ENCODE results near the gene ANKRD31.
"Not testable (repeated sequence)": the region's sequence is repeated elsewhere in the genome, so short reads cannot be mapped to it uniquely, and the experiment has no call there.

ANKRD31 gene

DNA sequence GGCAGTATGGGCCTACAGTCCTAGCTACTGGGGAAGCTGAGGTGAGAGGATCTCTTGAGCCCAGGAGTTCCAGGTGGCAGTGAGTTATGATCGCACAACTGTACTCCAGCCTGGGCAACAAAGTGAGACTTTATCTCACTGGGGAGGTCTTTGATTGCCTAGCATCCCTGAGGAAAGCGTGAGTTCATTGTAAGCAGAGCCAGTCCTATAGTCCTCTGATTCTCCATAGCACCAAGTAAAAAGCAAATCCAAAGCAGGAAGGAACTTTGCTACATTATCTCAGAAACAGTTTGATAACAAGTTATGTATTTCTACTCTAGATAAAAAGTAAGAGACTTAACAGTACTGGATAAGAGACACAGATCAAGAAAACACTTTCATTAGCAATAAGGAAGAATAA, 37.6 kb downstream of the ANKRD31 start:
- TF ChIP-seq, protein P1, sequence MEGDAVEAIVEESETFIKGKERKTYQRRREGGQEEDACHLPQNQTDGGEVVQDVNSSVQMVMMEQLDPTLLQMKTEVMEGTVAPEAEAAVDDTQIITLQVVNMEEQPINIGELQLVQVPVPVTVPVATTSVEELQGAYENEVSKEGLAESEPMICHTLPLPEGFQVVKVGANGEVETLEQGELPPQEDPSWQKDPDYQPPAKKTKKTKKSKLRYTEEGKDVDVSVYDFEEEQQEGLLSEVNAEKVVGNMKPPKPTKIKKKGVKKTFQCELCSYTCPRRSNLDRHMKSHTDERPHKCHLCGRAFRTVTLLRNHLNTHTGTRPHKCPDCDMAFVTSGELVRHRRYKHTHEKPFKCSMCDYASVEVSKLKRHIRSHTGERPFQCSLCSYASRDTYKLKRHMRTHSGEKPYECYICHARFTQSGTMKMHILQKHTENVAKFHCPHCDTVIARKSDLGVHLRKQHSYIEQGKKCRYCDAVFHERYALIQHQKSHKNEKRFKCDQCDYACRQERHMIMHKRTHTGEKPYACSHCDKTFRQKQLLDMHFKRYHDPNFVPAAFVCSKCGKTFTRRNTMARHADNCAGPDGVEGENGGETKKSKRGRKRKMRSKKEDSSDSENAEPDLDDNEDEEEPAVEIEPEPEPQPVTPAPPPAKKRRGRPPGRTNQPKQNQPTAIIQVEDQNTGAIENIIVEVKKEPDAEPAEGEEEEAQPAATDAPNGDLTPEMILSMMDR (IDR thresholded peaks at IDR 0.05) = no peak
- no peak for TF ChIP-seq ZFX (IDR thresholded peaks at IDR 0.05; ENCODE audit: borderline replicate concordance)

DNA sequence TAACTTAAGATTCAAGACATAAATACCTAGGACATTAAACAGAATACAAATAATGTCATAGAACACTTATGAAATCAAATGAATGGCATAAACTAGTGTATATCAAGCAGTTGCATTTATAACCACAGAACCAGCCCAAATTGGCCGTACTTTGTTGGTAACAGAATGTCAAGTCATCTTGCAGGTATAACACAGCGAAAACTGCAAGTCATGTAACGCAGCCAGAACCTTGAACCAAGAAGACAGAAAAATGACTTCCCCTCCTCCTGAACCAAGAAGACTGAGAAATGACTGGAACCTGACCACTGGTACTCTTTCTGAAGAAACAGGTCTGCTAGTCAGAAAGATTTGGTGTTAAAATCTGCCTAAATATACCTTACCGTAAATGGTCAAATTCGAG, 38.9 kb downstream of the ANKRD31 start:
- TF ChIP-seq, protein P1 (IDR thresholded peaks at IDR 0.05) = no peak
- no peak for TF ChIP-seq ZFX (IDR thresholded peaks at IDR 0.05; ENCODE audit: borderline replicate concordance)
- no peak overlapping the region for H3K27ac ChIP-seq

More for the DNA sequence above, 37.6 kb downstream of the ANKRD31 start:
- no peak overlapping the region for H3K27ac ChIP-seq

DNA sequence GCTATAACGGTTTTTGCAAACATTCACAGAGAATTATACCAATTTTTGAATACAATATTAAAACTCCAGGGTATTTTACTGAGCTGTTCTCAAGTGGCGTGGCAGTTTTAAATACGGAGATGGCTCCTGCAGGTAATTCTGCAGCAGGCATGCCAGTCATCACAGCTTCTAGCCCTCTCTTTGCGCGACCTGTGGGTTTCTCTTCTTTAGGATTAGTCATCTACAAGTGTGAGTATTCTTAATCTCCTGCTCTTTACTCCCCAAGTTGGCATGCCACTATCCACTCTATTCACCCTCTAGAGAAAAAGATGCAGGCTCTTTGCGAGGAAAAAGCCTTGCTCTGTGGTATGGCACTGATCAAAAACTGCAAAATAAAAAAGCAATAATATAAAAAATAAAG, 43.9 kb downstream of the ANKRD31 start:
- no peak for TF ChIP-seq ZFX (IDR thresholded peaks at IDR 0.05; ENCODE audit: borderline replicate concordance)
- TF ChIP-seq, protein P1 (IDR thresholded peaks at IDR 0.05) = no peak

DNA sequence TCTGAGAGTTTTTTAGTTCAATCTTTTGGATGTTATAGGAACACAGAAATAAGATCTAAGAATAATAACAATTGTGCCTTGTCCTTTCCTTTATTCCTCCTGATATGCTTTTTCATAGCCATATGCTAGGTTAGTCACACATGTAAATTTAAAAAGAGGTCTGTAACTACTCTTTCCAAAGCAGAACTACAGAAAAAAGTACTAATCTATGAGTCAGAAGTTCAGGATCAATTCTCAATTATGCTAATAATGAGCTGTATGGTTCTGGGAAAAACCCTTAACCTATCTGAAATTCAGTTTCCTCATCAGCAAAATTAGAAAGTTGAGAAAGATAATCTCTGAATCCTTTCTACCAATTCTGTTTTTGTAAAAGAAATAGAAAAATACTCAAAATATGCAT, 44.4 kb downstream of the ANKRD31 start:
- H3K27ac ChIP-seq = no peak overlapping the region
- no peak for TF ChIP-seq ZFX (IDR thresholded peaks at IDR 0.05; ENCODE audit: borderline replicate concordance)
- TF ChIP-seq, protein P1 (IDR thresholded peaks at IDR 0.05) = no peak

More for the DNA sequence above, 43.9 kb downstream of the ANKRD31 start:
- H3K27ac ChIP-seq = no peak overlapping the region

DNA sequence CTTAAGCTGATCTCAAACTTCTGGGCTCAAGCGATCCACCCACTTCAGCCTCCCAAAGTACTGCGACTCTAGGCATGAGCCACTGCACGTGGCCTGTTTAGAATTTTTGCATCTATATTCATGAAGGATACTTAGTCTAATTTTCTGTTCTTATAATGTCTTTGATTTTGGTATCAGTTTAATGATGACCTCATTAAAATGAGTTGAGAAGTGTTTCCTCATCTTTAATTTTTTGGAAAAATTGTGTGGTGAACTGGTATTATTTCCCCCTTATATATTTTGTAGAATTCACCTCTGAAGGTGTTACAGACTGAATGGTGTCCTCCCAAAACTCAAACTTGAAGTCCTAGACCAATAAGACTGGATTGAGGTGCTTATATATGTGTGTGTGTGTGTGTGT, 46.5 kb downstream of the ANKRD31 start:
- TF ChIP-seq ZFX (IDR thresholded peaks at IDR 0.05; ENCODE audit: borderline replicate concordance) = no peak
- TF ChIP-seq, protein P1 (IDR thresholded peaks at IDR 0.05) = no peak
- no peak overlapping the region for H3K27ac ChIP-seq

DNA sequence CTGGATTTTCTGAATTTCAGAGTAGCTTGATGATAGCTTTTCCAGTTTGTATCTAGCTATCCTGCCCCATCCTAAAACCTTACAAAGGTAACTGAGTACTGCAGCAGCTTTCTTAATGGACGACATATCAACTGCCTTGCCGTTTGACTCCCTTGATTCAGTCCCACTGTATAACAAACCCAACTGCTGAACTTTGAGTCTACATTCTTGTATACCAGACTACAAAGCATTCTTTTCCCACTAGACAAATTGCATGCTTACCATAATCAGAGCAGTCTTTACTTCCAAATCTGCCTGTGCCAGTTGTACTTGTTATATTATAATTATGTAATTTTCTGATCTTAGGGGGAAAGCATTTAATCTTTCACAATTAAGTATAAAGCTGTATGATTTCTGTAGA, 47.3 kb downstream of the ANKRD31 start:
- no peak overlapping the region for H3K27ac ChIP-seq
- TF ChIP-seq ZFX (IDR thresholded peaks at IDR 0.05; ENCODE audit: borderline replicate concordance) = no peak
- TF ChIP-seq, protein P1 (IDR thresholded peaks at IDR 0.05) = no peak

DNA sequence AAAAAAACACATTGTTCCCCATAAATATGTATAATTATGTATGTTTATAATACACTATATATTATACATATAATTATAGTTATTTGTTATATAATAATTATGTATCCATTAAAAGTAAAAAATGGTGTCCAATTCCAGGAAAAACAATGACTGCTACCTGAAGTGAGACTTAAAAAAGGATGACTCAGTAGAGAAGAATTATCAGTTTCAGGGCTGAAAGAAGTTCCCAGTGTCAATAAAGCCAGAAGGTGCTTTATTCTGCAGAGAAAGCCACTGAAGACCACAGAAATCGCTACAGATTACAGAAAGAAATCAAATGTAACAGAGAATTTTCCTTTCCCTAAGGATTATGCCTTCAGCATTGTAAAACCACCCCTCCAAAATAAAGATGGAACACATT, 50.9 kb downstream of the ANKRD31 start:
- H3K27ac ChIP-seq = no peak overlapping the region
- no peak for TF ChIP-seq ZFX (IDR thresholded peaks at IDR 0.05; ENCODE audit: borderline replicate concordance)
- TF ChIP-seq, protein P1 (IDR thresholded peaks at IDR 0.05) = no peak

DNA sequence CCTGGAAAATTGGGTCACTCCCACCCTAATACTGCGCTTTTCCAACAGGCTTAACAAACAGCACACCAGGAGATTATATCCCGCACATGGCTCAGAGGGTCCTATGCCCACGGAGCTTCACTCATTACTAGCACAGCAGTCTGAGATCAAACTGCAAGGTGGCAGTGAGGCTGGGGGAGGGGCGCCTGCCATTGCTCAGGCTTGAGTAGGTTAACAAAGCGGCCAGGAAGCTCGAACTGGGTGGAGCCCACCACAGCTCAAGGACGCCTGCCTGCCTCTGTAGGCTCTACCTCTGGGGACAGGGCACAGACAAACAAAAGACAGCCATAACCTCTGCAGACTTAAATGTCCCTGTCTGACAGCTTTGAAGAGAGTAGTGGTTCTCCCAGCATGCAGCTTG, 60.7 kb downstream of the ANKRD31 start:
- H3K27ac ChIP-seq = not testable (repeated sequence)

DNA sequence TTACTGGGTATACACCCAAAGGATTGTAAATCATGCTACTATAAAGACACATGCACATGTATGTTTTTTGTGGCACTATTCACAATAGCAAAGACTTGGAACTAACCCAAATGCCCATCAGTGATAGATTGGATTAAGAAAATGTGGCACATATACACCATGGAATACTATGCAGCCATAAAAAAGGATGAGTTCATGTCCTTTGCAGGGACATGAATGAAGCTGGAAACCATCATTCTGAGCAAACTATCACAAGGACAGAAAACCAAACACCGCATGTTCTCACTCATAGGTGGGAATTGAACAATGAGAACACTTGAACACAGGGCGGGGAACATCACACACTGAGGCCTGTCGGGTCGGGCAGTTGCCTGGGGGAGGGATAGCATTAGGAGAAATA, 61.8 kb downstream of the ANKRD31 start:
- H3K27ac ChIP-seq = not testable (repeated sequence)
